Middle frontal gyrus (tissue), 1 donor: ENCODE data around the gene SCN4A.

Experiments used
- DNase-seq: peaks from one replicate; pipeline ENCODE4 v3.0.0-alpha.2; 2015; ENCODE audit warnings: low spot score; ENCODE audit errors: extremely low spot score

Gene SCN4A

DNA sequence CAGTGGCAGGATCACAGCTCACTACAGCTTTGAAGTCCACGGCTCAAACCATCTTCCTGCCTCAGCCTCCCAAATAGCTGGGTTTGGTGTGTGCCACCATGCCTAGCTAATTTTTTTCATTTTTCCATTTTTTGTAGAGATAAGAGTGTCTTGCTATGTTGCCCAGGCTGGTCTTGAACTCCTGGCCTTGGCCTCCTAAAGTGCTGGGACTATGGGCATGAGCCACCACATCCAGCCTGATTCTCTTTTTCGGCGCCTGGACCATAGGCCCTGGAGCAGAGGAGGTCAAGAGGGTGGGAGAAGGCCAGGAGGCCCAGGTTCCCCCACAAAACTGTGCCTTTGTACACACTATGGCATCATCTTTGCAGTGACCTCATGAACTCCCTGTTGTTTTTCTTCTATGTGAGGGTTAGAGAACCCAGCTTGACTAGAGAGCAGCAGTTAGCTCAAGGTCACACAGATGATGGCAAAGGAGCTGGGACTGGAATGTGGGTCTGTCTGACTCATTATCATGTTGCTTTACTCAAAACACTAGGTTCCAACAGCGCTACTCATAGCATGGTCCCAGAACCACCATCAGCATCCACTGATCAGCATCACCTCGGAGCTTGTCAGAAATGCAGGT lies 16.3 kb downstream of the SCN4A start:
- DNase-seq = no peak

DNA sequence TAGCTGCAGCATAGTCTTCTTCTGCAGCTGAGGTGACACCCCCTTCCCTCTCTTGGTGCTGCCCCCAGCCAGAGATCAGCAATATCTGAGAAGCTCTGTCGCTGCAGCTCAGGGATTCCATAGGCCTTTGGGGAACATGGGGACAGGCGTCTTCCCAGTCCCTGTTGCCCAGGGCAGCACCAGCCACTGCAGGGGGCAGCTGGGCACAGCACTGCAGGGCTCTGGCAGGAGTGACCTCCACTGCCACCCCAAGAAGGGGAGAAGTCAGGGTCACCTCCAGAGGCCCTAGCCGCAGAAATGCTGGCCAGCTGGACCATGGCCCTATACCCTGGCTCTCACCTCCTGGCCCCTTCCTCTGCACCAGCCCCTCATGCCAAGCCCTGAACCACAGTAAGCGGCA lies 16.9 kb downstream of the SCN4A start:
- DNase-seq = no peak

DNA sequence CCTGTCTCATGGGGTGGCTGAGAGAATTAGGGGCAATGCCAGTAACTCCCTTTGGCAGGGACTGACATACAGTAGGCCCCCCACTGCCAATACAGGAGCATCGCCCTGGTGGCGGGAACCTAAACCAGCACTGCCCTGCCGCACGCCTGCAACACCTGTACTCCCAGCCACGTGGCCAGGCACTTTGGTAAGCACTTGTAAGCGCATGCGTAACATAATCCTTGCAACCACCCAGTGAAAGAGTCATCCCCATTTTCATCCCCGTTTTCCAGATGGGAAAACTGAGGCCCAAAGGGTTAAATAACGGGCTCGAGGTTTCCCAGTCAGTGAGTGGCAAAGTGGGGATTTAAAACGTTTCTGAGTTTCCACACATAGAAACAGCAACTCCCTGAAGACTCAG lies 17.5 kb downstream of the SCN4A start:
- no peak for DNase-seq

DNA sequence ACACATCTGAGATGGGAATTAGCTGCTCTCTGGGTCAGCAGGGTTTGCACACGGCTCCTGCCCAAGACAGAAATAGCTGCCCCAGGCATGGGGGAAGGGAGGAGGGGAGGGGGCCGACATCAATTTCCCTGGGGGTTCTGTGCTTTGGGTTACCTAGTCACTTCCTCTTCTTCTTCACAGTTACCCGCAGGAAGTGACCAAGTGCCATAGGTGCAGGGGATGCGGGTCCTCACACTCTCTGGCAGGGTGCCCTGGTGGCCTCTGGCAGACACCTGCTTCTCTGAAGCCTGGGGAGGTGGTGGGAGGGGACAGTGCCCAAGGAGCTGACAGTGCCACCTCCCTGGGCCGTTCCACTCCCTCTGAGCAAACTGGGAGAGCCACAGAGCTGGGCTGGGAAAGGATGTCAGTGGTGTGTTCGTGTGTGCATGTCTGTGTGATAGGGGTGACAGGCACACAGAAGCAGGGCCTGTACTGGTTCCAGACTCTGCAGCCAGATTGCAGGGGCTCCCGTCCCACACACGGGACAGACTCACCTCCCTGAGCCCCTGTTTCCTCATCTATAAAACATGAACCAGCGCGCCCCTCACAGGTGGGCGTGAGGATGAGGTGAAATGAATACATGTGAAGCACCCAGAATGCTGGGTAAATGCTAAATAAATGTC lies 18.2 kb downstream of the SCN4A start:
- DNase-seq = no peak

DNA sequence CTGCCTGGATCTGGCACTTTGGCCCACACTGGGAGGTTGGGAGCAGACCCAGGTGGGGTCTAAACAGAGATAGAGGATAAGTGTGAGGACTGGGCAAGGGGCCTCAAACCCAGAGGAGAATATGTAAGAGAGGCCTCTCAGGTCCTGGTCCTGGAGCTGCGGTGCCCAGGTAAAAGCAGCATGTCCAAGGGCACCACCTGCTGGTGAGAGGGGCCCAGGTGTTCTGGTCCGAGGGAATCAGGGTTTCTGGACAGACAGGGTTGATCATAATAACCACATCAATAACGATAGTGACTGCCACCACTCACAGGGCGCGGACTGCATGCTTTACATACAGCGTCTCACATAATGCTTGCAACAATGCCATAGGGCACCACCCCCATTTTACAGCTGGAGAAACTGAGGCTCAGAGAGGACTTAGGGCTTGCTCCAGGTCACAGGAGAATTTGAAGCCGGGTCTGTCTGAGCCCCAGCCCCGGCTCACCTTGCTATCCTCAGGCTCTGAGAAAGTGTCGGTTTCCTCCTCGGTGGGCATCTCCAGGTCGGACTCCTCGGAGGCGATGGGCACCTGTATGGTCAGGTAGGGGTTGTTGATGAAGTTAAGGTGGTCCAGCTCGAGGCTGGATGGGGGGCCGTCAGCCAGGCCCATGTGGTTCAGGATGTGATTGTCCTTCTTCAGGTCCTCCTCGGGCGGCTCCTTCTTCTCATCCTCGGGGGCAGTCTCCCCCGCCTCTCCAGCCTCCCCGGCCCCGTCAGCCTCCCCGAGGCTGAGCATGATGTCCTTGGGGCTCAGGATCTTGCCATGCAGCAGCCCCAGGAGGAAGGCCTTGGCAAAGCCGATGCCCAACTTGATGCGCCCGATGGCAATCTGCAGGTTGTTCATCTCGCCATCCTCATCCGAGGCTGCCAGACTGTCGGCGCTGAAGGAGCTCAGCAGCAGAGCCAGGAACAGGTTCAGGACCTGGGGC lies 21.5 kb downstream of the SCN4A start:
- no peak for DNase-seq

DNA sequence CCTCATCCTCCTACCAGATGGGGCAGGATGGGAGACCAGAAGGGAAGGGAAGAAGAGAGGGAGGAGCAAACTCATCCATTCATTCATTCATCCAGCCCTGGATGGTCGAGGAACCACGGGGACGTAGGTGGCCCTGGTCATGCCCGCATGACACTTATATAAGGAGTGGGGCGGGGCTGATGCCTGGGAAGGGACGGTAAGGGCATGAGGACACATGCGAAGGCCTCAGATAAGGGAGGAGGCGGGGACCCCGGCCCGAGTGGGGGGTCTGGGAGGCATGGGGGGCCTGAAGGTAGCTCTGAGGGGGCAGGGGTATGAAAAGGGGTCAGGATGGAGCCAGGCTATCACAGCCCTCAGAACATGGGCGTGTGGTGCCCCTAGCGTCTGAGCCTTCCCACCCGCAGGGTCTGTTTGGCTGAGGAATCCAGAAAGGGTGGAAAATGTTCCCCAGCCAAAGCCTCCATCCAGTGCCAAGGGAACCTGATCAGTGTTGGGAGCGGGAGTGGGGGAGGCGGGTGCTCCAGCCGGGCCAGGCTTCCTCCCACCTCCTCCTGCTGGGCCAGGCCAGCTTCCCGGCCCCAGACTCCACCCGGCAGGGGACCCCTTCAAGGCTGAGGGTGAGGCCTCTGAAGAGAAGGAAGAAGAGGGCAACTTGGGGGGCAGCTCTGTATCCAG lies 23.0 kb downstream of the SCN4A start:
- no peak for DNase-seq

DNA sequence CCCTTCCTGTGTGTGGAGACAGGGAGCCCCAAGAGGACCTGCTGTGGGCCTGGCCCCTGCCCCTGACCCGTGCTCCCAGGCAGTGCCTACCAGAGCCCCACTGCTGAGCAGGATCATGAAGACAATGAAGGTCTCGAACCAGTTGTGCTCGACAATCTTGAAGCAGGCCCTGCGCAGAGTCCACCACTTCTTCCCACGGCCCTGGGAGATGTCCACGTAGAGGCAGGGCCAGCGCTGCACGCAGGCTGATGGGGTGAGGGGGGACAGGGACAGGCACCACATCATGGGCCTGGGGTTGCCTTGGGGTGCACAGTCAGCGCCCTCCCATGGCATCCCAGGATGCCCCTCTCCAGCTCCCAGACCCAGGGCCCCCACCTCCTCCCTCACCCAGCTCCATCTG lies 24.2 kb downstream of the SCN4A start:
- DNase-seq = no peak

DNA sequence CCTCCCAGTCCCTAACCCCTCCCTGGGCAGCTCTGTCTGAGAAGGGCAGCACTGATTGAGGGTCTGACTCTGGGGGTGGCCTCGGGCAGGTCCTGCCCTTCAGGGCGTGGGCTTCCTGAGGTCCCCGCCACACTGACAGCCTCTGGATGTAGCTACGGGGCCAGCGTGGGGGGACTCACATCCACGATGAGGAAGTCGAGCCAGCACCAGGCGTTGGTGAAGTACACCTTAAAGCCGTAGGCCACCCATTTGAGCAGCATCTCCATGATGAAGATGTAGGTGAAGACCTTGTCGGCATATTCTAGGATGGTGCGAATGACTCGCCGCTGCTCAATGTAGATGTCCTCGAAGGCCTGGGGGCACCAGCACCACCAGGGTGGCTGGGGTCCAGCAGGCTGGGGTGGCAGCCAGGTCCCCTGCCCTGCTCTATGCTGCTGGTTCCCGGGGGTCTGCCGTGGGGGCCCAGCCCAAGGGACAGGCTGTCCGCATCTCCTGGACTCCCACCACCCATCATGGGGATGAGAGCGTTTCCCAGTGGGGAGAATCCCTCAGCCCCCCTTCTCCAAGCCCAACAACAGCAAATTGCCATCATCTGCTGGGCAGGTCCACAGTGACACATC lies 24.9 kb downstream of the SCN4A start:
- no peak for DNase-seq

DNA sequence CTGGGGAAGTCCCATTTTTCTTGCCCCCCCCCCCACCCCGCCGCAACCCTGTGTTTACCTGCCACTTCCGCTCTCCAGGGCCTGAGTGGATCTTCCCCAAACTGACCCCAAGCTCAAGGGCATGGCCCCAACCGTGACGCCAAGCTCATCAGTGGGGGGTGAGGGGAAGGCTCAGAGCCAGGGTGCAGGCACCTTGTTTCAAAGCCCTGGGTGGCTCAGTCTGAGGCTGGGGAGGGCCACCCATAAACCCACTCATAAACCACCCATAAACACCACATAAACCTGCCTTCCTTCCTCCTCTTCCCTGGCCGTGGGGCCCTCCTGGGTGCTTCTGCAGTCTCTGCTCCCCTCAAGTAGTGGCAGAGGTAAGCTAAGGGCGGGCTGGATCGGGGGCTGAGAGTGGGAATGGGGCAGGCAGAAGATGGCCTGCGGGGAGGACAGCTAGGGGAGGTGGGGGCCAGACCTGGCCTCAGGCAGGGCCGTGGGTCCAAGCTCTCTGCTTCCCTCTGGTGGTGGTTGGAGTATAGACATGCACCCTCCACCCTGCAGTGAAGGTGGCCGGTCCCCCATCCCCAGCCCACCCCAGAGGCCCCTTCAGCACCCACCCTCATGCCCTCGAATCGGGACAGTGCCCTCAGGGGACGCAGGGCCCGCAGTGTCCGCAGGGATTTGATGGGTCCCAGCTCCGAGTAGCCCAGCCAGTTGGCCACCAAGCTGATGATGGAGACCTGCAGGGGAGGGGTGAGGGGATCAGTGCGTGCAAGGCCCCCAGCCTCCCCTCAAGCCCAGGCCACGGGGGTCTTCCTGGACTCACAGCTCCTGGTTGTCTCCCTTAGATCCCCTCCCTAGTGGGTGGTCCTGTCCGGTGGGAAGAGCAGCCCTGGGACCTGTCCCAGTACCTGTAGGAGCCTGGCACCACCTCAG lies 26.0 kb downstream of the SCN4A start:
- no peak for DNase-seq

DNA sequence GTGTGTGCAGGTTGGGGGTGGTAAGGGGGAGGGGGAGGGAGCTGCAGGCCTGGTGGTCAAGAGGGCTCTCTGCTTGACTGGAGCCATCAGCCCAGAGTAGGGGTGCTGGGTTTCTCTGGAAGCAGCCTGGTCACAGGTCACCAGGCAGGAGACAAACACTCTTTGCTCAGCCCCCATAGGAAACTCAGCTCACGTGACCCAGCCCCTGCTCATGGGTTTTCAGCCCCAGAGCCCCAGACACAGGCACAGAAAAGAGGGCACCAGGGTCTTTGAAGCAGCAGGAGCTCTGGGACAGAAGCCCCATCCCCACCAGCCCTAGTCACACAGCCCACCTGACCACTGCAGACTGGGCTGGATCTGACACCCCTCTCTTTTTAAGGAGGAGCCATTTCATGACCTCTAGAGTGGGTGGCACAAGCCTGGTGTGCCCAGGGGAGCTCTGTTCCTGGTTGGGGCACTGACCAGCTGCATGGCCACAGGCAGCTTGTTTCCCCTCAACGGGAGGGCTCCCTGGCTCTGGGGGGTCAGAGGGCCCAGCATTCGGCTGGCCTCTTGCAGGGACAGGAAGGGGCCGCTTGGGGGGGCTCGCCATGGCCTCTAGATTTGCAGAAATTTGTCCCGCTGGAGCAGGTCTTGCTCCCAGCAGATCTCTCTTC lies 26.8 kb downstream of the SCN4A start:
- no peak for DNase-seq

DNA sequence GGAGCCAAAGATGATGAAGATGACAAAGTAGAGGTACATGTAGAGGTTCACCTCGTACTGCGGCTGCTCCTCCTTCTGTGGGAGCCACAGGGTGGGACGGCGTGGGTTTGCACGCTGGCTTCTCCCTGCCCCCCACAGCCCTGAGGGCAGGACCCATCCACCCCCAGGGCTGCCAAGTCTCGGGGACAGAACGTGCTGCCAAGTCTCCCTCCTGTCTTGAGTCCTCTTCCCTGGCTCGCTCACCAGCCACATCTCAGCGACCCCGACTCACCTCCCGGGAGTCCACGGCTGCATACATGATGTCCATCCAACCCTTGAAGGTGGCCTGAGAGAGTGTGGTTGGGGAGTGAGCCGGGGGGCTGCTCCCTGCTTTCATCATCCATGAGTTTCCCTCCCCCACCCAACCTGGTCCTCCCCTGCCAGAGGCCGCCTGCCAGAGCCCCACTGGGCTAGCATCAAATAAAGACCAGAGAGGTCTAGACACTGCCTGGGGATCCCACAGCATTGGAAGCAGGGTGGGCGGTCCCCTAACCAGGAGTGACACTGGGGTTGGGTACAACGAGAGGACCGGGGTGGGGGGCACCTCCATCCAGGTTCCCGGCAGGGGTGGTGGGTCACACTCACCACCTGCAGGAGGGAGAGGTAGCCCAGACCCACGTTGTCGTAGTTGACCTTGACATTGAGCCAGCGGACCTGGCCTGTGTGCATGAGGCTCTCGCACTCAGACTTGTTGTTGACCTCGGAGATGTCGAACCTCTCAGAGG lies 27.8 kb downstream of the SCN4A start:
- no peak for DNase-seq

DNA sequence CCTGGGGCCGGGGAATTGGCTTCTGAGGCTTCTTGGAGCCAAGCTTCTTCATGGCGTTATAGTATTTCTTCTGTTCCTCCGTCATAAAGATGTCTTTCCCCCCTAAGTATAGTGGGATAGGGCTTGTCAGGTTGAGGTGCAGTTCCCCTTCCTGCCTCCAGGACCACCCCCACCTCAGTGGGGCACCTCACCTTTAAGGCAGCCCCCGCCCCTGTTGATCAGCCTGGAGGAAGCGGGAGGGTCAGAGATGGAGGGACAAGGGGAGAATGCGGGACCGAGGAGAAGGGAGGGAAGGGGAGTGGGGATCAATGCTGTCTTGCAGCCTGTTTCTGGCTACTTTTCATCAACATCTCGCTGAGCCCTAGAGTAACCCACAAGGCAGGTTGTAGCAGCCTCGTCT lies 29.0 kb downstream of the SCN4A start:
- no peak for DNase-seq

DNA sequence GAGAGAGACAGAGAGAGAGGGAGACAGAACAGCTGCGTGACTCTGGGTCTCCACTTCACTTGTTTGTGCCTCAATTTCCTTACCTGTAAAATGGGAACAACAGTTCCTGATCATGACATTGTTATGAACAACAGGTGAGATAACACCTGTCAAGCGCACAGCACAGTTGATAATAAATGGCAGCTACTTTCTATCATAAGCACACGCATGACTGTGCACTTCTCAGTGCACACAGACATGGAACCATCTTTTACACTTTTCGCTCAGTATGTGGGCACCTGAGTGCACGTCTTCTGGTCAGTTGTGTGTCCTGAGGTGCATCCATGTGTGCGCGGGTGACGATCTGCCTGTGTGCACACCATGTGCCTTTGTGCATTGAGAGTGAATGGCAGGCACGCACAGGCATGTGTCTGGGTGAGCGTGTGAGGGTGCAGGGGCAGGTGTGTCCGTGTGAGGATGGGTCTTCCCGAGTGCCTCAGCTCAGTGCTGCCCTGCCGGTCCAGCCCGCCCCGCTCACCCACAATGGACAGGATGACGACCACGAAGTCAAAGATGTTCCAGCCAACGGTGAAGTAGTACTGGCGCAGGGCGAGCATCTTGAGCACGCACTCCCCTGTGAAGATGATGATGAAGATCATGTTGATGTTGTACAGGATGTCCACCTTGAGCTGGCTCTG lies 30.3 kb downstream of the SCN4A start:
- DNase-seq = no peak

DNA sequence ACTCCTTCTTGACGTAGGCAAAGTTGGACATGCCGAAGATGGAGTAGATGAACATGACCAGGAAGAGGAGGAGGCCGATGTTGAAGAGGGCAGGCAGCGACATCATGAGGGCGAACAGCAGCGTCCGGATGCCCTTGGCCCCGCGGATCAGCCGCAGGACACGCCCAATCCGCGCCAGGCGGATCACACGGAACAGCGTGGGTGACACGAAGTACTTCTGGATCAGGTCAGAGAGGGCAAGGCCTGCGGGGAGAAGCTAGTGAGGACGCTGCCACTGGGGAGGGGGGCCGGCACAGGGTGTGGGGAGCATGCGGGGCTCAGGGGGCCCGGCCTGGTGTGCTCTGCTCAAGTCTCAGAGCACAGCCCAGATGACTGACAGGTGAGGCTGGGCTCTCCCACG lies 31.0 kb downstream of the SCN4A start:
- DNase-seq = no peak

DNA sequence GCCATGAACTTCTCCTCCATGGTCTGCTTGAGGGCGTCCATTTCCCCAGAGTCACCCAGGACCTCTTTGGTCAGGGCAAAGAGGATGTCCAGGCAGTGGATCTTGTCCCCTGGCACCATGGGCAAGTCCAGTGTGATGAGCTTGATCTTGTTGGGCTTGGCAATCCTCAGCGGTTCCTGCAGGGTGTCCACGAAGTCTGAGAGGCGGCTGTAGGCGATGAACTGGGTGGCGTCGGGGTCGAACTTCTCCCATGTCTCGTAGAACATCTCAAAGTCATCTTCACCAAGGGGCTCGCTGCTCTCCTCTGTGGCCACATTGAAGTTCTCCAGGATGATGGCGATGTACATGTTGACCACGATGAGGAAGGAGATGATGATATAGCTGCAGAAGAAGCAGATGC lies 31.6 kb downstream of the SCN4A start:
- no peak for DNase-seq

DNA sequence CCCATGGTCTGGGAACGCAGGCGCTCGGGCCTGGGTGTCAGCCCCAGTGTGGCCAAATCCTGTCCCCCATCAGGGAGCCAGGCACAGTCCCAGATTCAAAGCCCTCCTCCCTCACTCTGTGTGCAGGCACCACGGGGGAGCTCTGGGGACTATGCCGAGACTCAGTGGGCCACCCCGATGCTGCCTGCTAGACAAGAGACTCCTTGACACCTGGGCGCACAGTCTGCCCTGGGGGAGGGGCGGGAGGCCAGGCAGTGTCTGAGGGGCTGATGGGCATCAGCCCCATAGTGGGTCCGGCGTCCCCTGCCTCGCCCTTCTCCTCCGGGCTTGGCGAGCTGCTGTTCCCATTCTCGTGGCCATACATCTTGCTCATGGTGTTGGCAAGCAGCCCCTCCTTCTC lies 32.1 kb downstream of the SCN4A start:
- no peak for DNase-seq

DNA sequence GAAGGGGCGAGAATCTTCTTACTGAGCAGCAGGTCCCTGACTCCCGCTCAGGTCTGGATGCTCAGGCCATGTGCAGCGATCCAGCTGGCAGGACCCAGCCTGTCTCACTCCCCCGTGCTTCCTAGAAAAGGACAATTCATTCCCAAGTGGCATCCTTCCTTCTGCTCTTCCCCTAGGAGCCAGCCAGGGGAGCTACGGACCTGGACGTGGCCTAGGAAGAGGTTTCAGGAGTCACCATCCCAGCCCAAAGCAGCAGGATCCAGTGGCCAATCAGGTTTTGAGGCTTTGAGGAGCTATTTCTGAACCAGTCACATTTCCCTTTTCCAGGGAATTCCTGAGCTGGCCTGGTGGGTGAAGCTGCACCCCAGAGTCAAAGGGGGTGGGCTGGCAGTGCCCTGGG lies 32.8 kb downstream of the SCN4A start:
- DNase-seq = no peak

DNA sequence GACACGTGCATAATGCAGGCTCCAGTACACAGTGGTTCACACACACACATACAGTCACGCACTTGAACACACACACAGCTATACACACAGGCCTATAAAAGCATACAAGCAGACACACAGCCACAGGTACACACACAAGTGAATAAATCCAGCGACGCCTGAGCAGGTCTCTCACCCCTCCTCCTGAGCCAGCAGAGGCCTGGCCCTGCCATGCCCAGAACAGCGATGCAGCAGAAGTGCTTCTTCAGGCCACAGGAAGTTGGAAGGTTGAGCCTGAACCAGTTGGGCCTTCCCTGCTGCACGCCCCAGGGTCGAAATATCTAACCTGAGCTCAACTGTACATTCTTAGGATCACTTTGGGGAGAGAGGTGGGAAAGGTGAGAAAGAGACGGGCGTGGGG lies 33.3 kb downstream of the SCN4A start:
- no peak for DNase-seq
